Stimulated activated CD8-positive, alpha-beta memory T cell treated with anti-CD3 and anti-CD28 coated beads, Interleukin-4, amount 100 ng/mL, for 48 hours (primary cell): ENCODE data around the gene RPRD1A.
A peak's percentile ranks its signal among the peaks of the same experiment; 100 is the strongest.
"Not testable (repeated sequence)": the region's sequence is repeated elsewhere in the genome, so short reads cannot be mapped to it uniquely, and the experiment has no call there.

Source experiments
- DNase-seq: peaks from one replicate; pipeline ENCODE4 v3.0.0-alpha.2; 2020

Gene RPRD1A

DNA sequence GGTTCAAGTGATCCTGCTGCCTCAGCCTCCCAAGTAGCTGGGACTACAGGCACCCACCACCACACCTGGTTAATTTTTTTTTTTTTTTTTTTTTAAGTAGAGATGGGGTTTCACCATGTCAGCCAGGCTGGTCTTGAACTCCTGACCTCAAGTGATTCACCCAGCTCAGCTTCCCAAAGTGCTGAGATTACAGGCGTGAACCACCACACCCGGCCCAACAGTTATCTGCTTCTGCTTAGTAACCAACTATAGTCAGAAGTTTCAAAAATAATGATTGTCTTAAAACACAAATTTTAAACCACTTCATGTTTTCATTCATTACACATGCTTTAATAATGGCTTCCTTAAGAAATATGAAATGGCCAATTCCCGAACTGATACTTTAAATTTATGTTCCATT, 43.1 kb downstream of the RPRD1A start:
- DNase-seq: not testable (repeated sequence)

DNA sequence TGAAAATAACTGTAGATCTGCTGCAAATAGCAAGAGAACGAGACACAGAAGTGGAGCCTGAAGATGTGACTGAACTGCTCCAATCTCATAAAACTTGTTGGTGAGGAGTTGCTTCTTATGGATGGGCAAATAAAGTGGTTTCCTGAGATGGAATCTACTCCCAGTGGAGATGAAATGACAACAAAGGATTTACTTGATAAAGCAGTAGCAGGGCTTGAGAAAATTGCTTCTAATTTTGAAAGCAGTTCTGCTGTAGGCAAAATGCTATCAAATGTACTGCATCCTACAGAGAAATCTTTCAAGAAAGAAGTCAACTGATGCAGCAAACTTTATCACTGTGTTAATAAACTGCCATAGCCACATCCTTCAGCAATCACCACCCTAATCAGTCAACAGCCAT, 44.0 kb downstream of the RPRD1A start:
- DNase-seq: no peak

DNA sequence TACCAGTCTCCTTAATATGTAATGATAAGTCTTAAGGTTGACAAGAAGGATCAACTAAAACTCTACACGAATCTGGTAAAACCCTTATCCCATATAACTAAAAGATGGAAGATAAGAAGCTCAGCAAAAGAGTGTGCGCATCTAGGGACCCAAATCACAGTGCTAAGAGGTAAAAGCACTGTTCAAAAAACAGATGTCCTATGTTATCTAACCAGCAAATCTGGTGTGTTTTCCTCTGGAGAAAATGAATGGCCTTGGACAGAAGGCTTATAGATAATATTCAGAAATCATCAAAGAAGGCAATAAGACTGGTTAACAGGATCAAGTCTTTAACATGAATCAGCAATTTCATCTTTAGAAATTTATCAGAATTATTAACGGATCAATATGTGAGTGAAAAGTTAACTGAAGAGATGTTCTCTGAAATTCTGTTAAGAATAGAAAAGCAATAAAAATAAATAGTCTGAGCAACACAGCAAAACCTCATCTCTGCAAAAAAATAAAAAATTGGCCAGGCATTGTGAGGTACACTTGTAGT, 47.1 kb downstream of the RPRD1A start:
- no peak for DNase-seq

DNA sequence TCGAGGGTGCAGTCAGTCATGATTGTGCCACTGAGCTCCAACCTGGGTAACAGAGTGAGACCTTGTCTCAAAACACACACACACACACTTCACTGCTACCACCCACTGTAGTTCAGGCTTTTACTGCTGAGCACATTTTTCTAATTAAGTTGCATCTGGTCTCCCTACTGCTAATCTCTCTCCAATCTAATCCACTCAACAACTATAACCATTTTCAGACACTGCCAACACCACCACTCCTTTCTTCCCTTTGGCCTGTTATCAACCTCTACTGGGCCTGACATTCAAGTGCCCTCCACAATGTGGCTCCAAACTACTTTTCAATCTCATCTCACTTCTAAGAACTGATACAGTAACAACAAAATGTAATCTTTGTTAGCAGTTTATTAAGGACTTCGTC, 50.1 kb downstream of the RPRD1A start:
- DNase-seq: no peak

DNA sequence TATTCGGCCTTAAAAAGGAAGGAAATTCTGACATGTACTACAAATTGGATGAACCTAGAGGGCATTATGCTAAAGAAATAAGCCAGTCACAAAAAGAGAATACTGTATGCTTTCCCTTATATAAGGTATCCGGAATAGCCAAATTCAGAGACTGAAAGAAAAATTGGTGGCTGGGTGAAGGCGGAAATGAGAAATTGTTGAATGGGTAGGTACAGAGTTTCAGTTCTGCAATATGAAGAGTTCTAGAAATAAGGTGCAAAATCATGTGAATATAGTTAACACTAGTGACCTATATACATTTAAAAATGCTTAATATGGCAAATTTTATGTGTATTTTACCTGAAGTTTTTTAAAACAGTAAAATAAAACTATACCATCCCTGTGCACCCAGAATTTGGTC, 51.7 kb downstream of the RPRD1A start:
- DNase-seq: no peak

DNA sequence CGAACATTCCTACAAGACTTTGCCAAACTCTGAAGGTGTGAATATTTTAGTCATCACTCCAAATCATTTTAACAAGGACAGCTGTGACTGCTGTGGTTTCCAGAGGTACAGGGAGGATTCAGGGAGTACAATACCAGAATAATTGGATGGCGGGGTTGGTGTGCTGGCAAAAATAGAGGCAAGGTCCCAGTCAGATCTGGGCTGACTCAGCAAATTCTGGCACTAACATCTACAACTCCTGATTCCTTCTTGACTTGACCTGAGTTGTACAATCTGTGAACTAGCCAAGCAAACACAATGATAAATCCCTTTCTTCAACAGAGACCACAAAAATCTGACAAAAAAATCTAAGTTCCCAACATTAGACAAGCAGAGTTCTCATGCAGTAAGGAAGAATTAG, 54.5 kb downstream of the RPRD1A start:
- DNase-seq: no peak

DNA sequence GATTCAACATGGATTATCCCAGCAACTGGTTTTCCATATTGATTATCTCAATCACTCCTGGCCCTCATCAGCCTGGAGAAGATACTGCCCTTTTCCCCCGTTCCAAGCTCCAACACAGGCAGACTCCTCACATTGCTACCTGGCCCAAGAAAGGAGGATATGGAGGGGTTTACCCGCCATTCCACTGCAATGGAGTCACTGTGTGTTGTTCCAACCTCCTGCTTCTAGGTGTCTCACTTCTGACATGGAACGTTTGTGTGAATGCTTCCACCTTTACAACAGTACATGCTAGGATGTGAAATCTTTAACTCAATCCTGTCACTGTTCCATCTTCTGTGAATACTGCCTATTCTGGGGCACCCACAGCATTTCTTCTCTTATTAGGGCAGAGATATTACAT, 58.1 kb downstream of the RPRD1A start:
- no peak for DNase-seq

DNA sequence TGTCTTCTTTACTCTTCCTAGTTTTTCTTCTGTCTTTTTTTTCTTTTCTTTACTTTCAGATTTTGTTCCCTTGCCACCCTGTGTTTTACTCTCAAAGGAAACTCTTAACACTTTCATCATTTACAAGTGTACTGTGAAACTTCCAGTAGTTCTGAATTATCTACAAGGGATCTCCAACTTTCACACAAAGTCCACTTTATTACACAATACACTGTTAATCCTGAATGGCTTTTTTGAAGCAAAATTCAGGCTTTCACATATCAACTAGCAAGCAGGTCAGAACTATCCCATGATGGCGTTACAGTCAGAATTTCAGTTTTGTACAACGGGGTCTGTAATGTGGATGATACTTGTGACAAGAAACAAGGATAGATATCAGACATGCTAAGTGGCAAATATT, 60.4 kb downstream of the RPRD1A start:
- DNase-seq: no peak

DNA sequence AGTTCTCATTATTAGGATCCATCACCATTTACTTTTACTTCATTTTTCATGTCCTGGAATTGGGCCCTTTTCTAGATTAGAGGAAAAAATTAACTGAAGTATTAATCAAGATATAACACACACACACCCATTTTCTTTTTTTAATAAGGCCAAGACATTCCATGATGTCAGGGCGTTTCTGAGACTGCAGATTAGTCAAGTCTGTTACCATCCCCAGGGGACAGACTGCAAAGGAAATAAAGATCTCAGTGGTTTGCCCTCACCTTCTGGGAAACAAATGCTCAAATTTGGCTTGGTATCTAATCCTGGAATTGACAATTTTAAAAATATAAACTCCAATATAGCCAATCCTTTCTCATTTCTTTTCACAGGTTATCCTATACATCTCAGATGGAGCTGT, 67.4 kb downstream of the RPRD1A start:
- DNase-seq: no peak

DNA sequence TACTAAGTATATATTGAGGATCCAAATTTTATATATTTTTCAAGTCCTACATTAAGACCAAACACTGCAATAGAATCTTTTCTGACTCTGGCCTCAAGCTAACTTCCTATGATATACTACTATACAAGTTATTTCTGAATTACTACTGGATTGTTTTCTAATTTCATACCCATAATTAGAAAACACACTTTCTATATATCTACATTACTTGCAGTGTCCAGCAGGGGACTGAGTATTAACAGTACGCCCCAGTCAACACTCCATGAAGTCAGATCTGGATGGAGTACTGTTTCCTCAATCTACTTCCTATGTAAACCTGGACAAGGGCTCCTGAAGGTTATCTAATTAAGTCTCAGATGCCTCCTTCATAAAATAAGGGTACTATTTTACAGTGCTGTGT, 68.4 kb downstream of the RPRD1A start:
- DNase-seq: no peak

DNA sequence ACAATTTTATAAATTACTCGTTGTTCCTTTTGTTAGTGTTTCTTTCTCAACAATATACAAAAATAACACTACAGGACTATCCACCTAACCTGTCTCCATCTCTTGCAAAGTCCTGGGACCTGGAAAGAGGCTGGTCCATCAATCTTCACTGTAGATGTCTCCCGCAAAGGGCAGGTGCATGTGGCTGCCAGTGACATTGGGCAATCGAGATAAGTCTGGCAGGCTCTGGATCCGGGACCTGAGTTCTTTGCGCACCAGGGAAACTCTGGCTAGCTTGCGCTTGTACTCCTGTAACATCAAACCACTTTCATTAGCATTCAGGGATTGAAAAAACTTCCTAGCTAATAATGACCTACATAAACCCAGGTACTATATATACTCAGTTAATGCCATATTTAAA, 74.3 kb downstream of the RPRD1A start:
- no peak for DNase-seq

DNA sequence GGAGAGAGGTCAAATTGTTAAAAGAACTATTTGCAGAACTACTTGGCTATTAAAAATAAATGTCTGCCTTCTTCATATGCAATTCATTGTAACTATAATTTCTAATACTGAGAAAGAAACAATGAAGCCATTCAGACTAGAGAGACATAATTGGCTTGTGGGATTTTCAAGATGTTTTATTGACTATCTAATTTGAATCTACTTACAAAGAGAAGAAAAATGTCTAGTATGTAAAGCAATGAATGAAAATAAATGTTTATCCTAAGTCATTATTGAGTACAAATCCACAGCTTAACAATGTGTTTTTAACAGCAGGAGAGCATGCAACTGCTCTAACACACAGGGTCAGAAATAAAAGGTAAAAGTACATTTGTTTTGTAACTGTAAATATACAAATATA, 75.7 kb downstream of the RPRD1A start:
- DNase-seq: no peak

DNA sequence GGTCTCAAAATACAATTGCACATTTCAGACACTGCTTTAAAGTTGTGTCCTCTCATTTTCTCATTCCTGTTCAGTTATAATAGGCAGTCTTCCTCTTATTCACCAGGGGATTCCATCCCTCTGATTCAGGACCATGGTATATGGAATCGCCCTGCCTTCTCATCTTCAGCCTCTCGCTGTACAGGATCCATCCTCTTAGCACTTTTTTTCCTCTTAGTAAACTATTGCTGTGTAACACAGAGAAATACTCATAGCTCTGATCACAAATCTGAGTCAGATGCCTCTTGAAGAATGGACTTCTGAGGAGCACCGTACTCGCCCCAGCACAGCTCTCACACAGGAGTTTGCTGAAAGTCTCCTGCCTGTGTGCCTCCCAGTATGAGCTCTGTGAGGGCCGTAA, 83.5 kb downstream of the RPRD1A start:
- no peak for DNase-seq

DNA sequence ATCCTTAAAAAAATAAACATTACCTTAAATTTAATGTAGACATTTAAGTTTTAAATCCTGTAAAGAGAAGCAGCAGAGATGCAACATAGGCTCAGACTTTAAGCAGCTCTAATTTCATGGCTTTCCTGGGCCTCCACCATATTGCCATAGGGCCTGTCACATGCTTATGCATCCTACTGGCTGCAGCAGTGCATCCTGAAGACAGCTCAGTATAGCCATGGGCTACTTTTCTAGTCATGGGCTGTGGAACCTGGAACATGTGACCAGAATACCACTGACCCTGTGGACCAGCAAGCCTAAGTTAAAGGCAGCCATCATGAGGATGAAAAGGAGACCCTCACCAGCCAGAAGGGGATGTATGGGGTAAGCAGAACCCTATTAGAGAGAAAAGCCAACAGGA, 84.2 kb downstream of the RPRD1A start:
- no peak for DNase-seq

DNA sequence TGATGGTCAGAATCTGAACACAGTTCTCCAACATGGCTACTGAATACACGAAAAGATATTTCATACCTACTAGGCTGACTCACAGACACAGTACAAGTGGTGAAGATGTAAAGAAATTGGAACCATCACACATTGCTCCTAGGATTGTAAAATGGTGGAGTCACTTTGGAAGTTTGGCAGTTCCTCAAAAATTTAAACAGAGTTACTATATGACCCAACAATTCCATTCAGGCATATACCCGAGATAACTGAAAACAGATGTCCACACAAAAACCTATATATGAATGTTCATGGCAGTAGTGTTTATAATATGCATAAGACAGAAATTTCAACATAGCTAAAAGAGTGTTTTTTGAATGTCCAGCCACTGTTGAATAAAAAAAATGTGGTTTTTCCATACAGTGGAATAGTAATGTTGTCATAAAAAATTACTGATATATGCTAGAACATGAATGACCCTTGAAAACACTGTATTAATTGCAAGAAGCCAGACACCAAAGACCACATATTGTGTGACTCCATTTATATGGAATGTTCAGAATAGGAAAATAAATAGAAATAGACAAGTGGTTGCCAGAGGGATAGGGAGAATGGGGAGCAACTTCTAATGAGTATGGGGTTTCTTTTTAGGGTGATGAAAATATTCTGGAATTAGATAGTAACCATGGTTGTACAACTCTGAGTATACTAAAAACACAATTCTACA, 84.8 kb downstream of the RPRD1A start:
- DNase-seq: no peak

DNA sequence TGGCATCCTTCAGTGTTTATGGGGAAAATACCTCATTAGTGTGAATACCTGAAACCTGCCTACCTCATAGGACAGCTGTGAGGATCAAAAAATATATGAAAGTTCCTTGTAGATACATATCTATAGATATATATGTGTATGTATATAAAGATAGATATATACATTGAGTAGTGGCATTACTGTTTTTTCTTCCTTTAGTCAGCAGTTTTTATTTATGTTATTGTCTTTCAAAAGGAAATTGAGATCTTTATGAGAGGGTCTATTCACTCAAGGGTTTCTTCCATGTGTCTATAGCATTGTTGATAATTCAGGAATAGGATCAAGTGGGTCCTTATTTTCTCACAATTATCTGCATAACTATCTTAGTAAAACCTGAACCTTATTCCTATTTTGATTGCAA, 88.2 kb downstream of the RPRD1A start:
- DNase-seq: no peak

DNA sequence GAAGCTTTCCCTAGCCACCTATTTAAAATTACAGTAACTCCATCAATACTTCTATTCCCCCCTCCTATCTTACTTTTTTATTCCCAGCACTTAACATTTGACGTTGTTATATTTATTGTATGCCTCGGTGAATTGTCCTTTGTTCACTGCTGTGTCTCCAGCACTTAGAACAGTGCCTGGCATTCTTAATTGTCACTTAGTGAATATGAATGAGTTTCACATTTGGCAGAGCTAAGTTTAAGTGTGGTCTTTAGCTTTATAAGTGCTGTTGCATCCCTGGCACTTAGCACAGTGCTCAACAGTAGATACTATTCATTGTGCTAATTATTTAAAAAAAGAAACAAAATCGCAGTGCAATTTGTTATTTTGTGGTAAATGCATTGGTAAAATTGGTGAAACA, 93.2 kb downstream of the RPRD1A start:
- no peak for DNase-seq

DNA sequence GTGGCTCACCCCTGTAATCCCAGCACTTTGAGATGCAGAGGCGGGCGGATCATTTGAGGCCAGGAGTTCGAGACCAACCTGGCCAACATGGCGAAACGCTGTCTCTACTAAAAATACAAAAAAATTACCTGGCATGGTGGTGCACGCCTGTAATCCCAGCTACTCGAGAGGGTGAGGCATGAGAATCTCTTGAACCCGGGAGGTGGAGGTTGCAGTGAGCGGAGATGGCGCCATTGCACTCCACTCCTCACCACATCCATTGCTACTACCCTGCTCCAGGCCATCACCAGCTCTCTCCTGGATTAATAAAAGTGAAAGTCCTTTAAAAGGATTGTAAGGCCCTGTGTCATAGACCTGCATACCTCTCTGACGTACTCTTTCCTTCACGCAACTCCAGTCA, 93.7 kb downstream of the RPRD1A start:
- no peak for DNase-seq

DNA sequence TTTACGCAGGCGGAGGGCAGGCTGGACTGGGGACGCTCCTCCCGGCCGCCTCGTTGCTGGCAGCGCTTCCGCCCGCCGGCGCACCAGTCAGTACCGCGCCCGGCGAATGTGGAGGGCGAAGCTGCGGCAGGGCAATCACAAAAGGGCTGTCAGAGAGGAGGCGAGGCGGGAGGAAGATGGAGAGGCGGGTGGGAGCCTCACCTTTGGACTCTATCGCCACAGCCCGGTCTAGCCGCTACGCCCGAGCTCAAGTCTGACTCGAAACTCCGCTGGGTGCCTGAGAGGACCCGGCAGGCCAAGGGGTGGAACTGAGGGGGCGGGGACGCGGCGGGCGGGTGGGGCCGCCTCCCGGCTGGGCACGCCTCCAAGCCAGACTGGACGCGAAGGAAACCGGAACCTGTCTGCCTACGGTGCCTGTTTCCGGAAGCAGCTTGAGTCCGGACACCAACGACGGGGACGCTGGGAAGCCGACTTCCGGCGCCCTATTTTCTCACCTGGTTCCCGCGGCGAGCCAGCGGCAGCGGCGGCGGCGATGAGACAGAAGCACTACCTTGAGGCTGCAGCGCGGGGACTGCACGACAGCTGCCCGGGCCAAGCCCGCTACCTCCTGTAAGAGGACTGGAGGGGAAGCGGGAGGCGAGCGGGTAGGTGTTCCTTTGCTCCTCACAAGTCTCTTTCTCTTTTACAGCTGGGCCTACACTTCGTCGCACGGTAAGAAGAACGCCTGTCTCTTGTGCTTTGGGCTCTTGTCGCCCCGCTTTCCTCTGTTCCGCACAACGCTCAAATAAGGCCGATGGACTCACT, 95.0 kb downstream of the RPRD1A start, which contains the start of gene RMP24:
TSS of gene RMP24 (plus strand) at position 483 of the 804 bp plus-strand sequence.
- peak; percentile 95 for DNase-seq

DNA sequence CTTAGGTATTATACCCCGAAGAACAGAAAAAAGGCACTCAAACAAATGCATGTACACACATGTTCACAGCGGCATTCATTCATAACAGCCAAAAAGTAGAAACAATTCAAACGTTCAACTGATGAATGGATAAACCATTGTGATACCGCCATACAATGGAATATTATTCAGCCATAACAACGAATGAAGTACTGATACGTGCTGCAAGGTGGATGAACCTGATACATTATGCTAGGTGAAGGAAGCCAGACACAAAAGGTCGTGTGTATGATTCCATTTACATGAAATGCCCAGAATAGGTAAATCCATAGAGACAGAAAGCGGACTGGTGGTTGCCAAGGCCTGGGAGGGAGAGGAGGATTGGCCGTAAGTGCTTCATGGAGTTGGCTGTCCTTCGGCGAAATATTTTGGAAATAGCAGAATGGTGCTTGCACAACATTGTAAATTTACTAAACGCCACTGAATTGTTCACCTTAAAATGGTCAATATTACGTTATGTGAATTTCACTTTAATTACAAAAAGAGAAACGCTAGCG, 95.6 kb downstream of the RPRD1A start:
- no peak for DNase-seq

DNA sequence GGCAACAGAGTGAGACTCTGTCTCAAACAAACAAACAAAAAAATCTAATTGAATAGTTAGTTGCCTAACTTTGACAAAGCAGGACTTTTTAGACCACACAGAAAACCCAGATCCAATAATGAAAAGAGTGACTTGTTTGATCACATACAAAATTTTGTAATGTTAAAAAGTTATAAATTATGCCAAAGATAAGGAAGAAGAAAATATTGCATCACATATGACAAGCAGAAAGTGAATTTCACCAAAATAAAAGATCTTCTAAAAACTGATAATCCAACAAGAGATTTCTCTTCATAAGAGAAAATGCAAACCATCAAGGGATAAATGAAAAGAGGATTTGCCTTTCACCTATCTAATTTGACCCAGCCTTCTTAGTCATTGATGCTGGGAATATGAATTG, 97.7 kb downstream of the RPRD1A start:
- no peak for DNase-seq

DNA sequence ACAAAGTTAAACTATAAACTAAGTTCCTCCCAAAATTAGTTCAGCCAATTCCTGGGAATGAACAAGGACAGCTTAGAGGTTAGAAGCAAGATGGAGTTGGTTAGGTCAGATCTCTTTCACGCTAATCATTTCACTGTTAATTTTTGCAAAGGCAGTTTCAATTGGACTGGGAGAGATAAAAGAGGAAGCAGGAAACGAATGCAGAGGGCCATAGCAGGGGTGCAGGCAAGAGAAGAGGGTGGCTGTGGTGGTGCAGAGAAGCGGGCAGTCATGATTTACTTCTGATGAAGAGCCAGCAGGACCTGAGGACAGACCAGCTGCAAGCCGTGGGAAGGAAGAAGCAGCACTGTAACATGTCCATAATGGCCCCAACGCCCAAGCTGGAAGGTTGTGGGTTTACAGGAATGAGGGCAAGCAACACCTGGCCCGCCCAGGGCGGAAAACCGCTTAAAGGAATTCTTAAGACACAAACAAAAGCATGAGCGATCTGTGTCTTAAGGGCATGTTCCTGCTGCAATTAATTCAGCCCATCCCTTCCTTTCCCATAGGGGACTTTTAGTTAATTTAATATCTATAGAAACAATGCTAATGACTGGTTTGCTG, 99.0 kb downstream of the RPRD1A start:
- DNase-seq: no peak

DNA sequence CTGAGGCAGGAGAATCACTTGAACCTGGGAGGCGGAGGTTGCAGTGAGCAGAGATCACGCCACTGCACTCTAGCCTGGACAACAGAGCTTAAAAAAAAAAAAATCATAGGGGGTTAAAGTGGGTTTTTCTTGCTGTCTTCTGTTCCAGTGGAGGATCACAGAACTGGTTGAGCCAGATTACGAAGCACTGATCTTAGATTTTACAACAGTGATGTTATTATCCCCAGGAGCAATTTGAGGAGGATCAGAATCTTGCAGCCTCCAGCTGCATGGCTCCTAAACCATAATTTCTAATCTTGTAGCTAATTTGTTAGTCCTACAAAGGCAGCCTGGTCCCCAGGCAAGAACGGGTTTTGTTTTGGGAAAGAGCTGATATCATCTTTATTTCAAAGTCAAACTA, 99.5 kb downstream of the RPRD1A start:
- not testable (repeated sequence) for DNase-seq

DNA sequence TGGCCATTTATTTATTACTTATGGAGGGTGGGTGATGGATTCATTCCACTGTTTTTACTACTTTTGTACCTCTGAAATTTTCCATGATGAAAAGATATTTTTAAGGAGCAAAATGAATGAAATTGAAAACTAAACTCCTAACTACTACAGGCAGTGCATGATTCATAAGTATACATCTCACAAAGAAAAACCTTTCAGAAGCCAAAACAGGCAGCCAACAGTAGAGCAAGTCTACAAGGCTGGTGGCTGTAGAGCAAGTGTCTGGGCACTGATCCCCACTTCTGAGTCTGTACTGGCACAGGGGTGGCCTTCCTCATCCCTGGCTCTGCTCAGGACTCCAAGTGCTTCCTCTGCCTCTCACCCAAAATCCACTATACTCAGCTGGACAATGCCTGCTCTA, 103.0 kb downstream of the RPRD1A start:
- no peak for DNase-seq
